Sigmoid colon (tissue), 4 donors: ENCODE data around the gene POMT1.

Source experiments
- POLR2AphosphoS5 ChIP-seq, 4 donors: sonication (generic); formaldehyde crosslinking; IDR thresholded peaks; one replicate each; pipeline ENCODE4 v1.6.1; 2017; ENCODE audit warnings: antibody characterized with exemption in 4 of 4
- TF ChIP-seq, protein P1 (sequence below), 4 experiments: fragments of 450-650 bp in 3 of 4; fragments of 200-600 bp in 1 of 4; IDR thresholded peaks; one replicate each; pipeline ENCODE4 v1.5.1; 2016 to 2019; ENCODE audit warnings: antibody characterized with exemption in 4 of 4, mild to moderate bottlenecking in 3 of 4, moderate library complexity in 2 of 4

- TF ChIP-seq, protein P1, sequence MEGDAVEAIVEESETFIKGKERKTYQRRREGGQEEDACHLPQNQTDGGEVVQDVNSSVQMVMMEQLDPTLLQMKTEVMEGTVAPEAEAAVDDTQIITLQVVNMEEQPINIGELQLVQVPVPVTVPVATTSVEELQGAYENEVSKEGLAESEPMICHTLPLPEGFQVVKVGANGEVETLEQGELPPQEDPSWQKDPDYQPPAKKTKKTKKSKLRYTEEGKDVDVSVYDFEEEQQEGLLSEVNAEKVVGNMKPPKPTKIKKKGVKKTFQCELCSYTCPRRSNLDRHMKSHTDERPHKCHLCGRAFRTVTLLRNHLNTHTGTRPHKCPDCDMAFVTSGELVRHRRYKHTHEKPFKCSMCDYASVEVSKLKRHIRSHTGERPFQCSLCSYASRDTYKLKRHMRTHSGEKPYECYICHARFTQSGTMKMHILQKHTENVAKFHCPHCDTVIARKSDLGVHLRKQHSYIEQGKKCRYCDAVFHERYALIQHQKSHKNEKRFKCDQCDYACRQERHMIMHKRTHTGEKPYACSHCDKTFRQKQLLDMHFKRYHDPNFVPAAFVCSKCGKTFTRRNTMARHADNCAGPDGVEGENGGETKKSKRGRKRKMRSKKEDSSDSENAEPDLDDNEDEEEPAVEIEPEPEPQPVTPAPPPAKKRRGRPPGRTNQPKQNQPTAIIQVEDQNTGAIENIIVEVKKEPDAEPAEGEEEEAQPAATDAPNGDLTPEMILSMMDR (IDR thresholded peaks at IDR 0.05), result no peak
- TF ChIP-seq POLR2AphosphoS5 (IDR thresholded peaks at IDR 0.05), result no peak
These were observed 32.8 kb upstream of the POMT1 start for GRCh38 chr9:131469951-131470350.
